GM23338 (cell line): ENCODE results near the gene TYW1B.
"Not testable (repeated sequence)": the region's sequence is repeated elsewhere in the genome, so short reads cannot be mapped to it uniquely, and the experiment has no call there.

ENCODE experiments used
- CREB1 ChIP-seq: fragments of 250-450 bp; sonication (Bioruptor Pico); IDR thresholded peaks from 2 replicates; pipeline ENCODE4 v1.5.0; 2020; ENCODE audit warnings: low read depth, mild to moderate bottlenecking, moderate library complexity
- EZH2 ChIP-seq: fragments of 200-600 bp; sonication (generic); IDR thresholded peaks from one replicate; pipeline ENCODE4 v1.8.0; 2017; ENCODE audit warnings: antibody characterized with exemption, mild to moderate bottlenecking, low read depth; ENCODE audit not compliant: unreplicated experiment
- EZH2phosphoT487 ChIP-seq: fragments of 200-600 bp; sonication (generic); IDR thresholded peaks from one replicate; pipeline ENCODE4 v1.8.1; 2018; ENCODE audit warnings: antibody characterized with exemption; ENCODE audit not compliant: unreplicated experiment
- JUNB ChIP-seq: IDR thresholded peaks from one replicate; pipeline ENCODE4 v1.6.1; 2016; ENCODE audit warnings: antibody characterized with exemption; ENCODE audit not compliant: unreplicated experiment
- POLR2AphosphoS5 ChIP-seq: IDR thresholded peaks from 2 replicates; pipeline ENCODE4 v1.6.1; 2016; ENCODE audit warnings: antibody characterized with exemption, low read depth
- REST ChIP-seq: IDR thresholded peaks from one replicate; pipeline ENCODE4 v1.6.1; 2018; ENCODE audit warnings: antibody characterized with exemption; ENCODE audit not compliant: unreplicated experiment
- TF ChIP-seq, protein P1 (sequence below): fragments of 250-450 bp; sonication (Bioruptor Pico); IDR thresholded peaks from 2 replicates; pipeline ENCODE4 v1.5.0; 2020; ENCODE audit warnings: mild to moderate bottlenecking, moderate library complexity
- TF ChIP-seq, protein P2 (sequence below), 2 experiments: fragments of 200-600 bp in 1 of 2; sonication (generic) in 1 of 2; conservative IDR thresholded peaks; 2 replicates each; pipeline versions ENCODE4 v1.5.1 to v1.6.1; 2016 to 2017; ENCODE audit warnings: antibody characterized with exemption in 2 of 2, low read depth in 2 of 2, mild to moderate bottlenecking in 2 of 2, moderate library complexity in 1 of 2

DNA sequence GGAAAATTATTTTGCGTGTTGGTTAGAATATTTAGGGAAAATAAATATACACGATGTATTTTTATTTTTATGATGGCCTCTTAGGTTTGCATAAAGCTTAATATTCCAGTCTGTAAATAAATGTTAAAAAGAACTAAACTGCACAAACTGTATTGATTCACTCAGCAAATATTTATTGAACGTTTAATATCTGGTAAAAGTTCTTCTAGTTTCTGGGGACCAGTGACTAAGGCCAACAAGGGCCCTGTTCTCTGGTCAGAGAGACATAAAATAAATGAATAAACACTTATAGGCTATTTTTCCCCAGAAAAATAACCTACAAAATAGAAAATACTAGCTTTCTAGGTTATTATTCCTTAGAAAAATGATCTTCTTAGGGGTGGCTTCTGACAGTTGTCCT, 157.2 kb downstream of the TYW1B start:
- TF ChIP-seq JUNB, EZH2, REST, CREB1, POLR2AphosphoS5, EZH2phosphoT487: not testable (repeated sequence)
- TF ChIP-seq, protein P1, sequence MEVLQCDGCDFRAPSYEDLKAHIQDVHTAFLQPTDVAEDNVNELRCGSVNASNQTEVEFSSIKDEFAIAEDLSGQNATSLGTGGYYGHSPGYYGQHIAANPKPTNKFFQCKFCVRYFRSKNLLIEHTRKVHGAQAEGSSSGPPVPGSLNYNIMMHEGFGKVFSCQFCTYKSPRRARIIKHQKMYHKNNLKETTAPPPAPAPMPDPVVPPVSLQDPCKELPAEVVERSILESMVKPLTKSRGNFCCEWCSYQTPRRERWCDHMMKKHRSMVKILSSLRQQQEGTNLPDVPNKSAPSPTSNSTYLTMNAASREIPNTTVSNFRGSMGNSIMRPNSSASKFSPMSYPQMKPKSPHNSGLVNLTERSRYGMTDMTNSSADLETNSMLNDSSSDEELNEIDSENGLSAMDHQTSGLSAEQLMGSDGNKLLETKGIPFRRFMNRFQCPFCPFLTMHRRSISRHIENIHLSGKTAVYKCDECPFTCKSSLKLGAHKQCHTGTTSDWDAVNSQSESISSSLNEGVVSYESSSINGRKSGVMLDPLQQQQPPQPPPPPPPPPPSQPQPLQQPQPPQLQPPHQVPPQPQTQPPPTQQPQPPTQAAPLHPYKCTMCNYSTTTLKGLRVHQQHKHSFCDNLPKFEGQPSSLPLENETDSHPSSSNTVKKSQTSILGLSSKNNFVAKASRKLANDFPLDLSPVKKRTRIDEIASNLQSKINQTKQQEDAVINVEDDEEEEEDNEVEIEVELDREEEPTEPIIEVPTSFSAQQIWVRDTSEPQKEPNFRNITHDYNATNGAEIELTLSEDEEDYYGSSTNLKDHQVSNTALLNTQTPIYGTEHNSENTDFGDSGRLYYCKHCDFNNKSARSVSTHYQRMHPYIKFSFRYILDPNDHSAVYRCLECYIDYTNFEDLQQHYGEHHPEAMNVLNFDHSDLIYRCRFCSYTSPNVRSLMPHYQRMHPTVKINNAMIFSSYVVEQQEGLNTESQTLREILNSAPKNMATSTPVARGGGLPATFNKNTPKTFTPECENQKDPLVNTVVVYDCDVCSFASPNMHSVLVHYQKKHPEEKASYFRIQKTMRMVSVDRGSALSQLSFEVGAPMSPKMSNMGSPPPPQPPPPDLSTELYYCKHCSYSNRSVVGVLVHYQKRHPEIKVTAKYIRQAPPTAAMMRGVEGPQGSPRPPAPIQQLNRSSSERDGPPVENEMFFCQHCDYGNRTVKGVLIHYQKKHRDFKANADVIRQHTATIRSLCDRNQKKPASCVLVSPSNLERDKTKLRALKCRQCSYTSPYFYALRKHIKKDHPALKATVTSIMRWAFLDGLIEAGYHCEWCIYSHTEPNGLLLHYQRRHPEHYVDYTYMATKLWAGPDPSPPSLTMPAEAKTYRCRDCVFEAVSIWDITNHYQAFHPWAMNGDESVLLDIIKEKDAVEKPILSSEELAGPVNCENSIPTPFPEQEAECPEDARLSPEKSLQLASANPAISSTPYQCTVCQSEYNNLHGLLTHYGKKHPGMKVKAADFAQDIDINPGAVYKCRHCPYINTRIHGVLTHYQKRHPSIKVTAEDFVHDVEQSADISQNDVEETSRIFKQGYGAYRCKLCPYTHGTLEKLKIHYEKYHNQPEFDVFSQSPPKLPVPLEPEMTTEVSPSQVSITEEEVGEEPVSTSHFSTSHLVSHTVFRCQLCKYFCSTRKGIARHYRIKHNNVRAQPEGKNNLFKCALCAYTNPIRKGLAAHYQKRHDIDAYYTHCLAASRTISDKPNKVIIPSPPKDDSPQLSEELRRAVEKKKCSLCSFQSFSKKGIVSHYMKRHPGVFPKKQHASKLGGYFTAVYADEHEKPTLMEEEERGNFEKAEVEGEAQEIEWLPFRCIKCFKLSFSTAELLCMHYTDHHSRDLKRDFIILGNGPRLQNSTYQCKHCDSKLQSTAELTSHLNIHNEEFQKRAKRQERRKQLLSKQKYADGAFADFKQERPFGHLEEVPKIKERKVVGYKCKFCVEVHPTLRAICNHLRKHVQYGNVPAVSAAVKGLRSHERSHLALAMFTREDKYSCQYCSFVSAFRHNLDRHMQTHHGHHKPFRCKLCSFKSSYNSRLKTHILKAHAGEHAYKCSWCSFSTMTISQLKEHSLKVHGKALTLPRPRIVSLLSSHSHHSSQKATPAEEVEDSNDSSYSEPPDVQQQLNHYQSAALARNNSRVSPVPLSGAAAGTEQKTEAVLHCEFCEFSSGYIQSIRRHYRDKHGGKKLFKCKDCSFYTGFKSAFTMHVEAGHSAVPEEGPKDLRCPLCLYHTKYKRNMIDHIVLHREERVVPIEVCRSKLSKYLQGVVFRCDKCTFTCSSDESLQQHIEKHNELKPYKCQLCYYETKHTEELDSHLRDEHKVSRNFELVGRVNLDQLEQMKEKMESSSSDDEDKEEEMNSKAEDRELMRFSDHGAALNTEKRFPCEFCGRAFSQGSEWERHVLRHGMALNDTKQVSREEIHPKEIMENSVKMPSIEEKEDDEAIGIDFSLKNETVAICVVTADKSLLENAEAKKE (CRISPR knock-in tag) = not testable (repeated sequence)
- TF ChIP-seq, protein P2, sequence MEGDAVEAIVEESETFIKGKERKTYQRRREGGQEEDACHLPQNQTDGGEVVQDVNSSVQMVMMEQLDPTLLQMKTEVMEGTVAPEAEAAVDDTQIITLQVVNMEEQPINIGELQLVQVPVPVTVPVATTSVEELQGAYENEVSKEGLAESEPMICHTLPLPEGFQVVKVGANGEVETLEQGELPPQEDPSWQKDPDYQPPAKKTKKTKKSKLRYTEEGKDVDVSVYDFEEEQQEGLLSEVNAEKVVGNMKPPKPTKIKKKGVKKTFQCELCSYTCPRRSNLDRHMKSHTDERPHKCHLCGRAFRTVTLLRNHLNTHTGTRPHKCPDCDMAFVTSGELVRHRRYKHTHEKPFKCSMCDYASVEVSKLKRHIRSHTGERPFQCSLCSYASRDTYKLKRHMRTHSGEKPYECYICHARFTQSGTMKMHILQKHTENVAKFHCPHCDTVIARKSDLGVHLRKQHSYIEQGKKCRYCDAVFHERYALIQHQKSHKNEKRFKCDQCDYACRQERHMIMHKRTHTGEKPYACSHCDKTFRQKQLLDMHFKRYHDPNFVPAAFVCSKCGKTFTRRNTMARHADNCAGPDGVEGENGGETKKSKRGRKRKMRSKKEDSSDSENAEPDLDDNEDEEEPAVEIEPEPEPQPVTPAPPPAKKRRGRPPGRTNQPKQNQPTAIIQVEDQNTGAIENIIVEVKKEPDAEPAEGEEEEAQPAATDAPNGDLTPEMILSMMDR (conservative IDR thresholded peaks at IDR 0.05; ENCODE audit: low read depth in 2 of 2) = not testable (repeated sequence)
